WI38 (cell line): ENCODE measurements around the gene RNU7-1.
A peak's percentile ranks its signal among the peaks of the same experiment; 100 is the strongest.

Experiments
- H3K4me3 ChIP-seq: 2 replicates; pipeline ENCODE4 v1.5.1; 2011; ENCODE audit warnings: low read depth, mild to moderate bottlenecking, control low read depth, low read length
- CTCF ChIP-seq: IDR thresholded peaks from 2 replicates; pipeline ENCODE4 v1.5.1; 2012; ENCODE audit warnings: low read depth, mild to moderate bottlenecking, control low read depth, low read length

RNU7-1 gene

GRCh38 chr12:6914947-6915788 is 28.4 kb upstream of the RNU7-1 start:
- H3K4me3 ChIP-seq = peak overlapping the region; percentile 78
- TF ChIP-seq CTCF = no peak

GRCh38 chr12:6915789-6916285 is 27.8 kb upstream of the RNU7-1 start:
- peak overlapping the region; percentile 78; the same call in 1 of the 2 replicates for H3K4me3 ChIP-seq
- no peak for TF ChIP-seq CTCF

GRCh38 chr12:6916426-6917200 is 27.0 kb upstream of the RNU7-1 start:
- TF ChIP-seq CTCF = no peak
- no peak overlapping the region for H3K4me3 ChIP-seq

GRCh38 chr12:6917491-6918231 is 26.0 kb upstream of the RNU7-1 start:
- no peak for TF ChIP-seq CTCF
- H3K4me3 ChIP-seq = no peak overlapping the region

- no peak overlapping the region for H3K4me3 ChIP-seq
- TF ChIP-seq CTCF = no peak
Measured at GRCh38 chr12:6919588-6919987, 24.0 kb upstream of the RNU7-1 start.

GRCh38 chr12:6921539-6921938 is 22.1 kb upstream of the RNU7-1 start:
- no peak overlapping the region for H3K4me3 ChIP-seq
- TF ChIP-seq CTCF = no peak
